GM12878 (cell line): Measurements from ENCODE around the gene BCL2. TPM values are rescaled to one million over a fixed set of nuclear protein-coding genes. Genes with fewer than 3 reads are reported as not detected.

Source experiments
- CBFB ChIP-seq: IDR thresholded peaks from 2 replicates; pipeline ENCODE4 v1.6.1; 2016; ENCODE audit warnings: antibody characterized with exemption, low read depth
- CTCF ChIP-seq, 3 experiments: IDR thresholded peaks in 2 of 3; conservative IDR thresholded peaks in 1 of 3; 2 replicates each; pipeline ENCODE4 v1.5.1; 2011; ENCODE audit warnings: low read depth in 3 of 3, low read length in 3 of 3, mild to moderate bottlenecking in 3 of 3, control low read depth in 2 of 3, moderate library complexity in 2 of 3, inconsistent platforms in 1 of 3, mixed read lengths in 1 of 3; ENCODE audit not compliant: control insufficient read depth in 2 of 3, insufficient read depth in 1 of 3; ENCODE audit errors: extremely low read depth in 1 of 3
- DPF2 ChIP-seq: fragments of 450-650 bp; IDR thresholded peaks from 2 replicates; pipeline ENCODE4 v1.6.1; 2017; ENCODE audit warnings: mild to moderate bottlenecking
- EZH2 ChIP-seq: IDR thresholded peaks from 2 replicates; pipeline ENCODE4 v1.6.1; 2012; ENCODE audit warnings: low read depth, mild to moderate bottlenecking, control low read depth, inconsistent platforms, low read length, borderline replicate concordance; ENCODE audit not compliant: control insufficient read depth
- FOXK2 ChIP-seq: fragments of 450-650 bp; IDR thresholded peaks from 2 replicates; pipeline ENCODE4 v1.6.1; 2017; ENCODE audit warnings: mild to moderate bottlenecking, moderate library complexity
- GATAD2B ChIP-seq: fragments of 450-650 bp; conservative IDR thresholded peaks from 2 replicates; pipeline ENCODE4 v1.6.1; 2017; ENCODE audit warnings: low read depth, mild to moderate bottlenecking, moderate library complexity
- KLF5 ChIP-seq: fragments of 450-650 bp; IDR thresholded peaks from 2 replicates; pipeline ENCODE4 v1.6.1; 2014; ENCODE audit warnings: mild to moderate bottlenecking; ENCODE audit not compliant: partially characterized antibody
- LARP7 ChIP-seq: fragments of 450-650 bp; IDR thresholded peaks from 2 replicates; pipeline ENCODE4 v1.6.1; 2017; ENCODE audit warnings: mild to moderate bottlenecking
- MTA3 ChIP-seq: IDR thresholded peaks from 2 replicates; pipeline ENCODE4 v1.6.1; 2012; ENCODE audit warnings: low read length, inconsistent platforms, borderline replicate concordance
- MYB ChIP-seq: fragments of 150-350 bp; IDR thresholded peaks from 2 replicates; pipeline ENCODE4 v1.6.1; 2014; ENCODE audit warnings: mild to moderate bottlenecking, low read depth, low read length, borderline replicate concordance
- POU2F2 ChIP-seq: IDR thresholded peaks from 3 replicates; pipeline ENCODE4 v1.6.1; 2011; ENCODE audit warnings: low read depth, mild to moderate bottlenecking, low read length, borderline replicate concordance
- RAD51 ChIP-seq: fragments of 450-650 bp; IDR thresholded peaks from 2 replicates; pipeline ENCODE4 v1.6.1; 2016; ENCODE audit warnings: moderate library complexity, mild to moderate bottlenecking, inconsistent platforms
- RB1 ChIP-seq: fragments of 450-650 bp; formaldehyde crosslinking; IDR thresholded peaks from 2 replicates; pipeline ENCODE4 v1.6.1; 2017; ENCODE audit warnings: mild to moderate bottlenecking, borderline replicate concordance
- RELA ChIP-seq: fragments of 450-650 bp; IDR thresholded peaks from 2 replicates; pipeline ENCODE4 v1.8.0; 2014; ENCODE audit warnings: borderline replicate concordance; ENCODE audit not compliant: partially characterized antibody
- SKIL ChIP-seq: fragments of 450-650 bp; IDR thresholded peaks from 2 replicates; pipeline ENCODE4 v1.6.1; 2017; ENCODE audit warnings: mild to moderate bottlenecking, low read depth, inconsistent platforms; ENCODE audit not compliant: poor library complexity, severe bottlenecking
- SREBF2 ChIP-seq: IDR thresholded peaks from 2 replicates; pipeline ENCODE4 v1.6.1; 2012; ENCODE audit warnings: mild to moderate bottlenecking, low read length
- STAT1 ChIP-seq: fragments of 450-650 bp; conservative IDR thresholded peaks from 2 replicates; pipeline ENCODE4 v1.6.1; 2014; ENCODE audit warnings: antibody characterized with exemption, mild to moderate bottlenecking
- STAT3 ChIP-seq: IDR thresholded peaks from 2 replicates; pipeline ENCODE4 v1.6.1; 2011; ENCODE audit warnings: low read depth, low read length, improper control_type of control experiment
- USF2 ChIP-seq: IDR thresholded peaks from 2 replicates; pipeline ENCODE4 v1.6.1; 2011; ENCODE audit warnings: low read depth, low read length, improper control_type of control experiment, borderline replicate concordance
- ZNF217 ChIP-seq: fragments of 450-650 bp; IDR thresholded peaks from 2 replicates; pipeline ENCODE4 v1.6.1; 2017; ENCODE audit warnings: antibody characterized with exemption, mild to moderate bottlenecking
- ZNF24 ChIP-seq: fragments of 450-650 bp; IDR thresholded peaks from 2 replicates; pipeline ENCODE4 v1.6.1; 2017; ENCODE audit warnings: antibody characterized with exemption, mild to moderate bottlenecking
- polyA plus RNA-seq, 11 experiments: library from polyadenylated mRNA; depleted of rRNA in 4 of 11; unstranded in 6 of 11; stranded (reverse) in 5 of 11; fragments of >200 nt; fragmentation: Nextera tagmentation in 4 of 11; fragmentation: Illumina TruSeq in 1 of 11; extraction: Ambion mirVana in 4 of 11; extraction: Trizol in 1 of 11; gene quantifications; 1 replicate in 1 of 11; 2 replicates in 10 of 11; pipeline versions ENCODE4 v1.2.1 to v1.2.3, GENCODE V29; 2011 to 2016; ENCODE audit warnings: inconsistent platforms in 2 of 11, missing spikeins in 2 of 11, low read depth in 1 of 11
- total RNA-seq, 4 experiments: library from RNA; depleted of rRNA in 3 of 4; stranded (reverse); fragments of >200 nt in 3 of 4; fragmentation: Illumina TruSeq in 1 of 4; extraction: Trizol in 1 of 4; gene quantifications; 2 replicates each; pipeline versions ENCODE4 v1.2.1 to v1.2.3, GENCODE V29; 2013 to 2021
- TF ChIP-seq, protein P1 (sequence below): fragments of 450-650 bp; IDR thresholded peaks from 2 replicates; pipeline ENCODE4 v1.6.1; 2016; ENCODE audit warnings: mild to moderate bottlenecking

Gene BCL2
- total and polyA plus RNA-seq, 10 of the 15 experiments (the other 5 are each of a cell fraction or from before 2014, with no cell fraction given) = 4.1 to 47.8 (median 19.3) TPM

DNA sequence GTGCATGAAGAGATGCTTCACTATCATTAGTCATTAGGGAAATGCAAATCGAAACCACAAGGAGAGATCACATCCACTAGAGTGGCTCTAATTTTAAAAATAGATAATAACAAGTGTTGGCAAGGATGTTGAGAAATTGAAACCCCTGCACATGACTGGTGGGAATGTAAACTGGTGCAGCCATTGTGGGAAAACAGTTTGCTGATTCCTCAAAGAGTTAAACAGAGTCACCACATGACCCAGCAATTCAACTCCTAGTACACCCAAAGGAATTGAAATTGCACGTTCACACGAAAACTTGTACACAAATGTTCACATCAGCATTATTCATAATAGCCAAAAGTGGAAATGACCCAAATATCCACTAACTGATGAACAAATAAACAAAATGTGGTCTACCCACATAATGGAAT is 179.5 kb downstream of the BCL2 start (continued):
- 0 out of 2 replicates have a peak, but pooled peaks have one; percentile 39 for TF ChIP-seq GATAD2B
- no peak for TF ChIP-seq RELA
- 0 out of 2 replicates have a peak, but pooled peaks have one; percentile 30 for TF ChIP-seq ZNF24
- no peak for TF ChIP-seq EZH2
- peak; percentile 39; the same call in 1 of the 2 replicates for TF ChIP-seq CBFB
- no peak for TF ChIP-seq LARP7
- TF ChIP-seq KLF5 = no peak
- TF ChIP-seq CTCF (IDR thresholded peaks at IDR 0.05 in 2 of 3, conservative IDR thresholded peaks at IDR 0.05 in 1 of 3; ENCODE audit: control insufficient read depth in 2 of 3, extremely low read depth in 1 of 3, insufficient read depth in 1 of 3, low read depth in 3 of 3, low read length in 3 of 3) = no peak
- TF ChIP-seq DPF2 = no peak
- TF ChIP-seq SKIL = peak; percentile 75
- 0 out of 2 replicates have a peak, but pooled peaks have one; percentile 68 for TF ChIP-seq STAT3
- TF ChIP-seq, protein P1, sequence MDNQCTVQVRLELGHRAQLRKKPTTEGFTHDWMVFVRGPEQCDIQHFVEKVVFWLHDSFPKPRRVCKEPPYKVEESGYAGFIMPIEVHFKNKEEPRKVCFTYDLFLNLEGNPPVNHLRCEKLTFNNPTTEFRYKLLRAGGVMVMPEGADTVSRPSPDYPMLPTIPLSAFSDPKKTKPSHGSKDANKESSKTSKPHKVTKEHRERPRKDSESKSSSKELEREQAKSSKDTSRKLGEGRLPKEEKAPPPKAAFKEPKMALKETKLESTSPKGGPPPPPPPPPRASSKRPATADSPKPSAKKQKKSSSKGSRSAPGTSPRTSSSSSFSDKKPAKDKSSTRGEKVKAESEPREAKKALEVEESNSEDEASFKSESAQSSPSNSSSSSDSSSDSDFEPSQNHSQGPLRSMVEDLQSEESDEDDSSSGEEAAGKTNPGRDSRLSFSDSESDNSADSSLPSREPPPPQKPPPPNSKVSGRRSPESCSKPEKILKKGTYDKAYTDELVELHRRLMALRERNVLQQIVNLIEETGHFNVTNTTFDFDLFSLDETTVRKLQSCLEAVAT = 0 out of 2 replicates have a peak, but pooled peaks have one; percentile 37
- no peak for TF ChIP-seq USF2
- TF ChIP-seq RAD51 = peak; percentile 61
- peak; percentile 44; the same call in 1 of the 3 replicates for TF ChIP-seq POU2F2
- TF ChIP-seq STAT1 = no peak
- no peak for TF ChIP-seq MTA3
- TF ChIP-seq FOXK2 = no peak
- TF ChIP-seq RB1 = no peak
- no peak for TF ChIP-seq SREBF2
- peak; percentile 80; the same call in 1 of the 2 replicates for TF ChIP-seq ZNF217
- TF ChIP-seq MYB = 0 out of 2 replicates have a peak, but pooled peaks have one; percentile 32
